SK-N-SH treated with all-trans-retinoic acid at 6 μM for 48 hours (cell line): ENCODE measurements around the gene THAP11.

Experiments used
- ARNTL ChIP-seq: fragments of 450-650 bp; formaldehyde crosslinking; IDR thresholded peaks from 2 replicates; pipeline ENCODE4 v1.5.0; 2020; ENCODE audit warnings: low read depth, mild to moderate bottlenecking, moderate library complexity, borderline replicate concordance
- ESRRG ChIP-seq: fragments of 250-450 bp; sonication (Bioruptor Pico); IDR thresholded peaks from 2 replicates; pipeline ENCODE4 v1.6.1; 2021; ENCODE audit warnings: mild to moderate bottlenecking
- SNAI2 ChIP-seq: fragments of 250-450 bp; sonication (Bioruptor Pico); IDR thresholded peaks from 2 replicates; pipeline ENCODE4 v1.5.0; 2020; ENCODE audit warnings: mild to moderate bottlenecking, moderate library complexity
- ZNF8 ChIP-seq: fragments of 450-650 bp; formaldehyde crosslinking; IDR thresholded peaks from 2 replicates; pipeline ENCODE4 v1.5.0; 2020; ENCODE audit warnings: mild to moderate bottlenecking, moderate library complexity
- TF ChIP-seq, protein P1 (sequence below): fragments of 250-450 bp; sonication (Bioruptor Pico); IDR thresholded peaks from 2 replicates; pipeline ENCODE4 v1.8.0; 2020; ENCODE audit warnings: mild to moderate bottlenecking, moderate library complexity, borderline replicate concordance

DNA sequence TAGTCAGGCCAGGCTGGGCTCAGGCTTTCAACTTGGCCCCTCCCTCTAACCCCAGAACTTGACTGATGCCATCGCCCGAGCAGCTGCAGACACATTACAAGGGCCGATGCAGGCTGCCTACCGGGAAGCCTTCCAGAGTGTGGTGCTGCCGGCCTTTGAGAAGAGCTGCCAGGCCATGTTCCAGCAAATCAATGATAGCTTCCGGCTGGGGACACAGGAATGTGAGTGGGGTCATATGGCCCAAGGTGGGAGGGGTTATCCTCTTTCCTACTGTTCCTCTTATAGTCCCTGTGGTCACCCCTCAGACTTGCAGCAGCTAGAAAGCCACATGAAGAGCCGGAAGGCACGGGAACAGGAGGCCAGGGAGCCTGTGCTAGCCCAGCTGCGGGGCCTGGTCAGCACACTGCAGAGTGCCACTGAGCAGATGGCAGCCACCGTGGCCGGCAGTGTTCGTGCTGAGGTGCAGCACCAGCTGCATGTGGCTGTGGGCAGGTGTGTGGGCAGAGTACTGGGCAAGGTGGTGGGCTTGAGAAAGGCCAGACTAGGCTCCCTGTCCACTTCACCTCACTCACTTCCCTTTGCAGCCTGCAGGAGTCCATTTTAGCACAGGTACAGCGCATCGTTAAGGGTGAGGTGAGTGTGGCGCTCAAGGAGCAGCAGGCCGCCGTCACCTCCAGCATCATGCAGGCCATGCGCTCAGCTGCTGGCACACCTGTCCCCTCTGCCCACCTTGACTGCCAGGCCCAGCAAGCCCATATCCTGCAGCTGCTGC lies 40.4 kb downstream of the THAP11 start:
- TF ChIP-seq ESRRG (CRISPR knock-in tag) = no peak
- no peak for TF ChIP-seq ARNTL (CRISPR knock-in tag)
- TF ChIP-seq SNAI2 (CRISPR knock-in tag) = no peak
- no peak for TF ChIP-seq ZNF8 (CRISPR knock-in tag)
- TF ChIP-seq, protein P1, sequence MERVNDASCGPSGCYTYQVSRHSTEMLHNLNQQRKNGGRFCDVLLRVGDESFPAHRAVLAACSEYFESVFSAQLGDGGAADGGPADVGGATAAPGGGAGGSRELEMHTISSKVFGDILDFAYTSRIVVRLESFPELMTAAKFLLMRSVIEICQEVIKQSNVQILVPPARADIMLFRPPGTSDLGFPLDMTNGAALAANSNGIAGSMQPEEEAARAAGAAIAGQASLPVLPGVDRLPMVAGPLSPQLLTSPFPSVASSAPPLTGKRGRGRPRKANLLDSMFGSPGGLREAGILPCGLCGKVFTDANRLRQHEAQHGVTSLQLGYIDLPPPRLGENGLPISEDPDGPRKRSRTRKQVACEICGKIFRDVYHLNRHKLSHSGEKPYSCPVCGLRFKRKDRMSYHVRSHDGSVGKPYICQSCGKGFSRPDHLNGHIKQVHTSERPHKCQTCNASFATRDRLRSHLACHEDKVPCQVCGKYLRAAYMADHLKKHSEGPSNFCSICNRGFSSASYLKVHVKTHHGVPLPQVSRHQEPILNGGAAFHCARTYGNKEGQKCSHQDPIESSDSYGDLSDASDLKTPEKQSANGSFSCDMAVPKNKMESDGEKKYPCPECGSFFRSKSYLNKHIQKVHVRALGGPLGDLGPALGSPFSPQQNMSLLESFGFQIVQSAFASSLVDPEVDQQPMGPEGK (CRISPR knock-in tag) = no peak
